ENCODE measurements around the gene LIMK1. TPM values are rescaled to one million over a fixed set of nuclear protein-coding genes. Genes with fewer than 3 reads are reported as not detected.
"Not testable (repeated sequence)": the region's sequence is repeated elsewhere in the genome, so short reads cannot be mapped to it uniquely, and the experiment has no call there.

The LIMK1 gene
- total RNA-seq, 2 experiments from 2014 or later = 7.8 to 8.2 TPM

GRCh38 chr7:74121401-74122249 is 38.0 kb downstream of the LIMK1 start:
- H3K36me3 Mint-ChIP-seq (ENCODE audit: low read depth) = peaks cover 20% of the 10 kb centered on the region
- POLR2A ChIA-PET = no interaction called here
- H3K4me1 Mint-ChIP-seq (ENCODE audit: low read depth) = no peaks in the 10 kb centered on the region
- no peak overlapping the region for H3K27ac Mint-ChIP-seq
- TF ChIP-seq CTCF (IDR thresholded peaks at IDR 0.05) = no peak
- H3K27me3 Mint-ChIP-seq = no peaks in the 10 kb centered on the region
- Histone ChIP-seq H3K4me1 (ENCODE audit: insufficient read depth, low read length) (no peaks in the 10 kb centered on the region), H3K27ac (ENCODE audit: low read depth in 1 of 2, low read length in 2 of 2) (no peak overlapping the region), H3K36me3 (ENCODE audit: insufficient read depth, low read length) (peaks cover 13% of the 10 kb centered on the region), H3K4me3 (ENCODE audit: low read length) (no peak overlapping the region), H3K9me3 (ENCODE audit: control insufficient read depth in 1 of 2, insufficient read depth in 1 of 2, low read length in 2 of 2) (no peaks in the 10 kb centered on the region), H3K27me3 (ENCODE audit: control insufficient read depth in 1 of 2, insufficient read depth in 2 of 2, low read length in 2 of 2) (no peaks in the 10 kb centered on the region)
- no peak overlapping the region for H3K4me3 Mint-ChIP-seq
- intact Hi-C loops (cut with DNase I, micrococcal nuclease) = no loop called here
- DNase-seq (no peak), ATAC-seq (ENCODE audit: poor library complexity) (no peak)
- CTCF ChIA-PET = no interaction called here
- no peaks in the 10 kb centered on the region for H3K9me3 Mint-ChIP-seq

GRCh38 chr7:74123892-74124291 is 40.3 kb downstream of the LIMK1 start:
- H3K9me3 ChIP-seq (ENCODE audit: control insufficient read depth in 1 of 2, insufficient read depth in 1 of 2, low read length in 2 of 2); H3K27me3 Mint-ChIP-seq; DNase-seq; H3K27ac ChIP-seq (ENCODE audit: low read depth in 1 of 2, low read length in 2 of 2); H3K4me1 Mint-ChIP-seq (ENCODE audit: low read depth); H3K36me3 ChIP-seq (ENCODE audit: insufficient read depth, low read length); intact Hi-C loops (cut with DNase I, micrococcal nuclease); ATAC-seq (ENCODE audit: poor library complexity); POLR2A ChIA-PET; H3K9me3 Mint-ChIP-seq; H3K4me3 Mint-ChIP-seq; CTCF ChIA-PET; H3K27me3 ChIP-seq (ENCODE audit: control insufficient read depth in 1 of 2, insufficient read depth in 2 of 2, low read length in 2 of 2); H3K4me3 ChIP-seq (ENCODE audit: low read length); H3K4me1 ChIP-seq (ENCODE audit: insufficient read depth, low read length); H3K27ac Mint-ChIP-seq: not testable (repeated sequence)
- peaks cover 12% of the 10 kb centered on the region for H3K36me3 Mint-ChIP-seq (ENCODE audit: low read depth)

GRCh38 chr7:74126220-74126880 is 42.7 kb downstream of the LIMK1 start:
- Histone ChIP-seq H3K4me1 (ENCODE audit: insufficient read depth, low read length) (no peaks in the 10 kb centered on the region), H3K36me3 (ENCODE audit: insufficient read depth, low read length) (no peaks in the 10 kb centered on the region), H3K9me3 (ENCODE audit: control insufficient read depth in 1 of 2, insufficient read depth in 1 of 2, low read length in 2 of 2) (no peaks in the 10 kb centered on the region), H3K27me3 (ENCODE audit: control insufficient read depth in 1 of 2, insufficient read depth in 2 of 2, low read length in 2 of 2) (no peaks in the 10 kb centered on the region), H3K27ac (ENCODE audit: low read depth in 1 of 2, low read length in 2 of 2) (no peak overlapping the region), H3K4me3 (ENCODE audit: low read length) (no peak overlapping the region)
- no peak overlapping the region for H3K4me3 Mint-ChIP-seq
- peaks cover 3% of the 10 kb centered on the region for H3K36me3 Mint-ChIP-seq (ENCODE audit: low read depth)
- ATAC-seq (ENCODE audit: poor library complexity) = no peak
- DNase-seq = no peak
- intact Hi-C loops (cut with DNase I, micrococcal nuclease) = loop anchor here in 1 of 2 experiments (5.0 kb wide), 1 partner anchor 74 kb away; no protein-coding TSS in a partner anchor
- H3K4me1 Mint-ChIP-seq (ENCODE audit: low read depth) = no peaks in the 10 kb centered on the region
- ChIA-PET CTCF (no interaction called here), POLR2A (no interaction called here)
- no peaks in the 10 kb centered on the region for H3K9me3 Mint-ChIP-seq
- H3K27me3 Mint-ChIP-seq = no peaks in the 10 kb centered on the region
- no peak overlapping the region for H3K27ac Mint-ChIP-seq
- TF ChIP-seq CTCF (IDR thresholded peaks at IDR 0.05) = no peak
